ENCODE results near the gene SLC7A7.

GRCh38 chr14:22798528-22798927 is 16.7 kb downstream of the SLC7A7 start:
- no peak for TF ChIP-seq CTCF (IDR thresholded peaks at IDR 0.05; ENCODE audit: poor library complexity, severe bottlenecking)
- TF ChIP-seq TAF1 (IDR thresholded peaks at IDR 0.05; ENCODE audit: low read depth): no peak
- no peak for TF ChIP-seq POLR2AphosphoS5 (IDR thresholded peaks at IDR 0.05)
- TF ChIP-seq EZH2 (IDR thresholded peaks at IDR 0.05; ENCODE audit: borderline replicate concordance, insufficient read depth, low read length, poor library complexity, severe bottlenecking): no peak
- no peak for TF ChIP-seq RAD21 (conservative IDR thresholded peaks at IDR 0.05)
- TF ChIP-seq EP300 (conservative IDR thresholded peaks at IDR 0.05; ENCODE audit: poor library complexity, severe bottlenecking): no peak

Measured in neural cell (in vitro differentiated cells).